K562 (cell line): ENCODE measurements around the gene SLC8A1. TPM values are rescaled to one million over a fixed set of nuclear protein-coding genes. Genes with fewer than 3 reads are reported as not detected.

Source experiments
- ATAC-seq: fragments of 200-7000 bp; cut with Tn5 transposase; 3 replicates; pipeline ENCODE4 v1.9.1; 2020; ENCODE audit warnings: moderate library complexity
- BruUV-seq: library from RNA; stranded (reverse); fragments of 400-500 nt; replicated peaks from 2 replicates; lab custom pipeline; 2021; lab: Mats Ljungman, UMichigan
- CTCF ChIA-PET: fragments of 300-600 bp; formaldehyde crosslinking; extraction: SDS; loops from one replicate; lab custom pipeline; 2021; ENCODE audit warnings: low intra/inter-chr PET ratio; lab: Yijun Ruan, JAX
- POLR2A ChIA-PET: fragments of 300-600, 350-650 bp; sonication (Branson Sonifier 250); formaldehyde crosslinking; extraction: SDS; loops from one replicate; lab custom pipeline; 2021; ENCODE audit warnings: antibody characterized with exemption, inconsistent platforms; lab: Yijun Ruan, JAX
- DNase-seq, 4 experiments: peaks; one replicate each; pipeline versions ENCODE4 v3.0.0 to v3.0.0-alpha.2; 2011 to 2018; ENCODE audit warnings: low spot score in 3 of 4, mixed read lengths in 3 of 4; ENCODE audit errors: extremely low read depth in 1 of 4
- FAIRE-seq: peaks from 2 replicates; lab custom pipeline; 2011; peaks lifted over from hg19 to GRCh38; lab: Jason Lieb, UNC
- H2AFZ ChIP-seq: 2 replicates; pipeline ENCODE4 v1.6.0; 2011; ENCODE audit warnings: low read depth, low read length, control low read depth, inconsistent platforms
- H3K27ac ChIP-seq: fragments of 200-600 bp; 3 replicates; pipeline ENCODE4 v1.8.0; 2011; ENCODE audit warnings: low read depth, mild to moderate bottlenecking, control low read depth, inconsistent platforms, low read length, moderate library complexity, mixed read lengths; ENCODE audit errors: extremely low read depth
- H3K27me3 ChIP-seq, 2 experiments: fragments of 300-600 bp in 1 of 2; 2 replicates in 1 of 2; 3 replicates in 1 of 2; pipeline versions ENCODE4 v1.6.0 to v1.8.0; 2011; ENCODE audit warnings: inconsistent platforms in 2 of 2, low read length in 2 of 2, mild to moderate bottlenecking in 1 of 2, mixed read lengths in 1 of 2, moderate library complexity in 1 of 2; ENCODE audit not compliant: control insufficient read depth in 2 of 2, insufficient read depth in 2 of 2
- H3K36me3 ChIP-seq: fragments of 300-600 bp; 3 replicates; pipeline ENCODE4 v1.8.0; 2011; ENCODE audit warnings: mild to moderate bottlenecking, low read length, inconsistent platforms; ENCODE audit not compliant: control insufficient read depth, insufficient read depth
- H3K4me1 ChIP-seq, 2 experiments: fragments of 200-600 bp in 1 of 2; replicated peaks in 1 of 2; 2 replicates in 1 of 2; 3 replicates in 1 of 2; pipeline versions ENCODE4 v1.5.1 to v1.8.0; 2011; ENCODE audit warnings: inconsistent platforms in 2 of 2, low read length in 2 of 2, mild to moderate bottlenecking in 1 of 2, mixed read lengths in 1 of 2, moderate library complexity in 1 of 2; ENCODE audit not compliant: control insufficient read depth in 2 of 2, insufficient read depth in 2 of 2
- H3K4me2 ChIP-seq: 2 replicates; pipeline ENCODE4 v1.6.1; 2011; ENCODE audit warnings: low read length, control low read depth, inconsistent platforms, mixed read lengths; ENCODE audit not compliant: insufficient read depth
- H3K4me3 ChIP-seq: fragments of 200-600 bp; sonication (generic), shearing (Covaris generic); 2 replicates; pipeline ENCODE4 v1.5.1; 2016; ENCODE audit warnings: control low read depth, inconsistent platforms
- H3K79me2 ChIP-seq: fragments of 200-600 bp; 3 replicates; pipeline ENCODE4 v1.8.0; 2011; ENCODE audit warnings: low read length, inconsistent platforms; ENCODE audit not compliant: control insufficient read depth, insufficient read depth
- H3K9ac ChIP-seq, 2 experiments: 2 replicates each; pipeline versions ENCODE4 v1.6.0 to v1.6.1; 2011; ENCODE audit warnings: low read depth in 2 of 2, low read length in 2 of 2, control low read depth in 1 of 2, inconsistent platforms in 1 of 2, mild to moderate bottlenecking in 1 of 2, mixed read lengths in 1 of 2; ENCODE audit not compliant: insufficient read depth in 1 of 2
- H3K9me1 ChIP-seq: one replicate; pipeline ENCODE4 v1.6.0; 2011; ENCODE audit warnings: inconsistent platforms, mild to moderate bottlenecking, low read length, moderate library complexity; ENCODE audit not compliant: control insufficient read depth, insufficient read depth
- H3K9me3 ChIP-seq: replicated peaks from 2 replicates; pipeline ENCODE4 v1.5.1; 2011; ENCODE audit warnings: low read depth, low read length, inconsistent platforms; ENCODE audit not compliant: control insufficient read depth, insufficient read depth
- H4K20me1 ChIP-seq: replicated peaks from 2 replicates; pipeline ENCODE4 v1.6.1; 2011; ENCODE audit warnings: low read length, inconsistent platforms, mixed read lengths; ENCODE audit not compliant: control insufficient read depth, insufficient read depth
- DEAF1 ChIP-seq: fragments of 450-650 bp; formaldehyde crosslinking; IDR thresholded peaks from 2 replicates; pipeline ENCODE4 v1.4.0; 2020; ENCODE audit warnings: mild to moderate bottlenecking, moderate library complexity
- ILK ChIP-seq: fragments of 450-650 bp; IDR thresholded peaks from 2 replicates; pipeline ENCODE4 v1.6.1; 2016; ENCODE audit warnings: missing genetic modification characterization, low read depth, mild to moderate bottlenecking, missing compliant biosample characterization, moderate library complexity, borderline replicate concordance
- WGBS: fragments of 100-300 bp; shearing (Covaris generic); methylation state at CpG from one replicate; pipeline ENCODE4 v1.1.6; 2016; ENCODE audit warnings: low coverage, mixed read lengths; ENCODE audit not compliant: insufficient coverage; ENCODE audit errors: missing lambda C conversion rate; 5-methylcytosine and 5-hydroxymethylcytosine counted together
- in situ Hi-C: fragments of 300-500 bp; cut with MboI; formaldehyde crosslinking; loops from 4 replicates; pipeline ENCODE4 v1.15.0; 2018; ENCODE audit warnings: inconsistent platforms, mixed read lengths
- intact Hi-C: fragments of 100-400 bp; cut with micrococcal nuclease; formaldehyde crosslinking; loops from 2 replicates; pipeline ENCODE4 v1.14.2; 2022
- polyA plus RNA-seq, 8 experiments: library from polyadenylated mRNA; depleted of rRNA in 4 of 8; stranded (reverse) in 5 of 8; unstranded in 3 of 8; fragments of >200 nt; fragmentation: Nextera tagmentation in 2 of 8; fragmentation: Illumina TruSeq in 1 of 8; extraction: Ambion mirVana in 2 of 8; extraction: Trizol in 1 of 8; gene quantifications; 2 replicates each; pipeline versions ENCODE4 v1.2.1 to v1.2.3, GENCODE V29; 2011 to 2014; ENCODE audit warnings: inconsistent platforms in 1 of 8, missing spikeins in 1 of 8
- total RNA-seq, 7 experiments: library from RNA; depleted of rRNA in 6 of 7; stranded (reverse); fragments of >200 nt in 6 of 7; fragmentation: Illumina TruSeq in 2 of 7; extraction: Trizol in 2 of 7; gene quantifications; 2 replicates each; pipeline versions ENCODE4 v1.2.1 to v1.2.3, GENCODE V29; 2011 to 2021; ENCODE audit warnings: low replicate concordance in 1 of 7

Gene SLC8A1
- total and polyA plus RNA-seq, 9 of the 15 experiments (the other 6 are each of a cell fraction or from before 2014, with no cell fraction given), result not detected

- no peak overlapping the region for H3K4me3 ChIP-seq
- in situ Hi-C loops, result no loop called here
- BruUV-seq, result no TSS peak
- no peaks in the 10 kb centered on the region for H3K27me3 ChIP-seq
- ChIA-PET POLR2A (interaction anchor here (0.8 kb wide), 1 partner anchor 876 kb away, joined by 3 read pairs; no protein-coding TSS in a partner anchor), CTCF (no interaction called here)
- H3K9me3 ChIP-seq, result 0 out of 2 replicates have a peak, but pooled peaks cover 2% of the 10 kb centered on the region
- TF ChIP-seq DEAF1 (CRISPR knock-in tag) (no peak), ILK (tag) (no peak)
- H3K36me3 ChIP-seq, result no peaks in the 10 kb centered on the region
- DNase-seq (no peak), ATAC-seq (no peak), FAIRE-seq (no peak)
- no peaks in the 10 kb centered on the region for H3K79me2 ChIP-seq
- 0% methylated on average over 2 of the region's 2 CpGs for WGBS
- H4K20me1 ChIP-seq, result no peaks in the 10 kb centered on the region
- H3K4me2 ChIP-seq, result no peak overlapping the region
- no peak overlapping the region for H2AFZ ChIP-seq
- no peak overlapping the region for H3K27ac ChIP-seq
- intact Hi-C loops, result no loop called here
- H3K9me1 ChIP-seq, result no peaks in the 10 kb centered on the region
- no peaks in the 10 kb centered on the region for H3K4me1 ChIP-seq
- H3K9ac ChIP-seq, result no peak overlapping the region
Observed at GRCh38 chr2:40409734-40410133, 42.2 kb downstream of the SLC8A1 start.
